Cardiac septum (tissue), 1 donor: Measurements from ENCODE around the gene CMKLR1. TPM values are rescaled to one million over a fixed set of nuclear protein-coding genes. Genes with fewer than 3 reads are reported as not detected.

Experiments
- DNase-seq: peaks from one replicate; pipeline ENCODE4 v3.0.0-alpha.2; 2020; ENCODE audit warnings: low spot score
- intact Hi-C: fragments of 100-400 bp; cut with DNase I; formaldehyde crosslinking; loops from one replicate; pipeline ENCODE4 v1.14.0; 2022
- total RNA-seq: library from RNA; stranded (reverse); fragmentation: NEBNext Ultra II Directional; extraction: Animal tissue kit (Norgen Biotek cat#: 25700); gene quantifications from one replicate; pipeline ENCODE4 v1.2.1, GENCODE V29; 2021
- donor health status: DM: no; HTN: no; CAD: no.

Gene CMKLR1
- total RNA-seq, 1 donor from 2014 or later: 21.0 TPM

DNA sequence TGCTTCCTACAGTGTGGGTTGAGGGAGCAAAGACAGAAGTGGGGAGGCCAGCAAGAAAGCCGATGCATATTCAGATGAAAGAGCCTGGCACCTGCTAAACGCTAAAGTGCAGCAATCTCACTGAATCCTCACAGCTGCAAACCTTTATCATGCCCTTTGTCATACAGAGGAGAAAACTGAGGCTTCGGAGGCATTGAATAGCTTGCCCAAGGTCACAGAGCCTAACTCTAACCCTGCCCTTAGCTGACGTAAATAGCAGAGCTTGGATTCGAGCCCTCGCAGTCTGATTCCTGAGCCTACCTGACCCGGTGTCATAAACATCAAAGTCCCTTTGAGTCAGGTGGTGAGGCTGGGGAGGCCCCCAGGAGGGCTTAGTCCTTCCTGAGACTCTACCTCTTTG lies 54.9 kb downstream of the CMKLR1 start:
- intact Hi-C loops: no loop called here
- DNase-seq: no peak

DNA sequence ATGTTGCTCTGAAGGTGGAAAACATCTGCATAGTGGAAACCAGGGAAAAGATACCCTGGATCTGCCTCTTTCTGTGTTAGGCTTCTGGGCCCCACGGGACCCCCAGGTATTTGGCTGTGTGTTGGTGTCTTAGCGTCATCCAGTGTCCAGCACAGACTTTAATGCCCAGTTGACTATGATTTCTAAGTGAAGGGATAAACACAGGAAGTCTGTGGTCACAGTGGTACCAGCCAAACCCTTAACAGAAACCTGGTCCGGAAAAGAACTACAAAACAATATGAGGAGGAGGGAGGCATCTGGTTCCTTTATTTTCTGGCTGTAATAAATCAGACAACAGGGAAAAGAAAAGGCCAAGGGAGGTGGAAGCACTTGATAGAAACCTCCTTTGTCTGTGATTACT lies 56.4 kb downstream of the CMKLR1 start:
- DNase-seq: no peak
- intact Hi-C loops: no loop called here

GRCh38 chr12:108282160-108282559 lies 57.0 kb downstream of the CMKLR1 start:
- DNase-seq: no peak
- intact Hi-C loops: no loop called here

DNA sequence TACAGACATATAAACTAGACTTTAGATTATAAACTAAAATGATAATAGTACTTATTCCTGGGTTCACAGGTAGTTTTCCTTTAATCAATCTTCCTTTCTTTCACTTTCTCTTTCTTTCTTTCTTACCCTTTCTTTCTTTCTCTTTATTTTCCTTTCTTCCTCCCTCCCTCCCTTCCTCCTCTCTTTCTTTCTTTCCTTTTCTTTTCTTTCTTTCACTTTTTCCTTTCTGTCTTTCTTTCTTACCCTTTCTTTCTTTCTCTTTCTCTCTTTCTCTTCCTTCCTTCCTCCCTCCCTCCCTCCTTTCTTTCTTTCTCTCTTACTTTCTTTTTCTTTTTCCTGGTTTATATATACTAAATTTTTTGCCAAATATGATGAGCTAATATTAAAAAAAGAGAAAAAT lies 61.5 kb downstream of the CMKLR1 start:
- DNase-seq: no peak
- intact Hi-C loops: no loop called here

GRCh38 chr12:108273217-108273616 lies 65.9 kb downstream of the CMKLR1 start:
- no peak for DNase-seq
- intact Hi-C loops: no loop called here

- intact Hi-C loops: no loop called here
- no peak for DNase-seq
These were observed 66.9 kb downstream of the CMKLR1 start for GRCh38 chr12:108271951-108272872.

DNA sequence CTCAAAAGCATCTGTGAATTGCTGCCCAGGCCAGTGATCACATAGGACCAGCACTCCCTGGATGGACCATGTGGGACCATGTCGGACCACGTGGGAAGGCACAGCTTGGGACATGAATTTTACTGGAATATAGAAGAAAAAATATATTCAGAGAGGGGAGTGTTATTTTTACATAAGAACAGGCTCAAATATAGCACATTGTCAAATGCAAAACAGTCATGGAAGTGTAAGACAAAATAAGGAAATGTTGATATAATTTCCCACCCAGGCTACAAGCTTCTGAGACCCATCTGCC lies 68.3 kb downstream of the CMKLR1 start:
- no peak for DNase-seq
- intact Hi-C loops: no loop called here

DNA sequence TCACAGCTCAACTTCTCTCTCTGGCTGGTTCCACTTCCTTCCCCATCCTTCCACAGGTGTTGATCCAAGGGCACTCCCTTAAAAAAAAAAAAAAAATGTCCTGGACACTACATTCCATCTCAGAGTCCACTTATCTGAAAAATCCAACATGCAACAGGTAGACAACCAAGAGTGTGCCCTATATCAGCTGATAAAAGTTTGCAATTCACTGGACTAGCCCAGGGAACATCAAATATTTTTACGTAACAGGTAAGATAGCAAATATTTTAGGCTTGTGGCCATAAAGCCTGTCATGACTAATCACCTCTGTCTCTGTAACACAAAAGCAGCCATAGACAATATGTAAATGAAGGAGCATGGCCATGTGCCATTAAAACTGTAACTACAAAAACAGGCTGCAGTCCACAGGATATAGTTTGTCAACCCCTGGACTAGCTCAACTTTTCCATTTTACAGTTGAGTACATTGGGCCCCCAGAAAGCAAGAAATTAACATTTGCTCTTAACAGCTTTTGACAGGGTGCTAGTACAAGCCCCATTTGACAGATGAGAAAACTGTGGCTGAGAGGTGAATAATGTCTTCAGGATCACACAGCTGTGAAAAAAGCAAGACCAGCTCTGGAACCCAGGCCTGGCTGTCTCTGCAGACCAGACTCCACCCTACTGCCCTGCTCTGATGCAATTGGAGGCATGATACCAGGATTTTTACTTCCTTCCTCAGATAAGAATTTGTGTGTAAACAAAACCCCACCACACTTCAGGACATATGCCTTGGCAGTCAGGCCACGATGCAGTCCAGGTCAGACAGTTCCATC lies 68.9 kb downstream of the CMKLR1 start:
- DNase-seq: no peak
- intact Hi-C loops: no loop called here

DNA sequence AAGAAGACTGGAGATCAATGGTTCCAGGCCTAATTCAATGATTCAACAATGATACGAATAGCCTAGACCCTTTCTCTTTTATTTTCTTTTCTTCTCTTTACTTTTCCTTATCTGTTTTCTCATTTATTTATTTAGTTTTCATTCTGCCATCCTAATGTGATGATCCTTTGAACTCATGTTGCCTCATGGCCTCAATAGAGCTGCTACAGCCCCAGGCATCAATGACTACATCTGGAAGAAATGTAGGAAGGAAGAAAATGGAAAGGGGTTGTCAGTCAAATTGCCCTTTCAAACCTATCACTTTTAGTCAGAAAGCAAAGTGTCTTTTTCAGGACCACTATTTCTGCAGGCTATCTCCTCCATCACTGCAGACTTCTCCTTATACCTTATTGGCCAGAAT lies 69.9 kb downstream of the CMKLR1 start:
- intact Hi-C loops: no loop called here
- DNase-seq: no peak

DNA sequence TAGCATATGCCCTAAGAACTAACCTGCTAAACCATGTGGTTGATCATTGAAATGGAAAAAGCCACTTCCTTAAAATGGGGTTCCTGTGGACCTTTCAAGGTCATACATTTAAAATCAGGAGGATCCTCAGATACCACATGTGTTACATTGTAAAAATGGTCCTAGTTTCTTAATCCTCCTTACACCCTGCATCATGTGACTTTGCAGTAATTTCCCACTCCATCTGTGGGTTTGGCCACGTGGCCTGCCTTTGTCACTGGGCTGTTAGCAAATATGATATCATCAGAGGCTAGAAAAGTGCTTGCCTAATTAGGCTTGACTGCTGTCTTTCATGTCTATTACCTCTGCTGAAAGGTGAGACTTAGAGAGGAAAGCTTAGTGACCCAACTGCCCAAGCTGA lies 70.7 kb downstream of the CMKLR1 start:
- DNase-seq: no peak
- intact Hi-C loops: no loop called here

DNA sequence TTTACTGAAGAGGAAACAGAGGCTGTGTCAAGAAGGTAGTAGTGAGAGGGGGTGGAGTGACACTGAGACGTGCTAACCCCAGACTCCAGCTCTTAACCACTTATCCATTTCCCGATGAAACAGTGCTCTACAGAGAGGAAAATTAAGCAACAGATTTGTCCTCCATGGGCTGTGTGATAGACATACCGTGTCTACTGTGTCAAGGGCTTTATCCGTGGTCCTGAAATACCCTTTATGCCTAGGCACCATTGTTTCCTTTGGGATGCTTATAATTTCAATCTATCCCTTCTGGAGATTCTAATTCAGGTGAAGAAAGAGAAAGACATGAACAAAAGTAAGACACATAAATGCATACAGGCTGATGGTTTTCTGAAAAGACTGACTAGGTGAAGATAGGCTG lies 71.7 kb downstream of the CMKLR1 start:
- intact Hi-C loops: no loop called here

GRCh38 chr12:108266131-108266530 lies 73.0 kb downstream of the CMKLR1 start:
- no peak for DNase-seq
- intact Hi-C loops: no loop called here

More for the DNA sequence above, 71.7 kb downstream of the CMKLR1 start:
- DNase-seq: no peak

- intact Hi-C loops: no loop called here
These were observed 73.6 kb downstream of the CMKLR1 start for GRCh38 chr12:108265505-108265904.

DNA sequence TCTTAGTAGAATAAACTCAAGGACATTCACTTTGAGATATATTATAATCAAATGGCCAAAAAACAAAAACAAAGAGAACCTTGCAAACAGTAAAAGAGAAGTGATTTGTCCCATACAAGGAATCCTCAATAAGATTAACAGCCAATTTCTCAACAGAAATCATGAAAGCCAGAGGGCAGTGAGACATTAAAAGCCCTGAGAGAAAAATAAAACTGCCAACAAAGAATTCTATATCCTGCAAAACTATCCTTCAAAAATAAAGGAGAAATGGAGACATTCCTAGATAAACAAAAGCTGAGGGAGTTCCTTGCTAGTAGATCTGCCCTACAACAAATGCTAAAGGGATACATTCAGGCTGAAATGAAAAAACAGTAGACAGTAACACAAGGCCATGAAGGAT lies 78.1 kb downstream of the CMKLR1 start:
- intact Hi-C loops: no loop called here
- no peak for DNase-seq

More at GRCh38 chr12:108265505-108265904, 73.6 kb downstream of the CMKLR1 start:
- no peak for DNase-seq

DNA sequence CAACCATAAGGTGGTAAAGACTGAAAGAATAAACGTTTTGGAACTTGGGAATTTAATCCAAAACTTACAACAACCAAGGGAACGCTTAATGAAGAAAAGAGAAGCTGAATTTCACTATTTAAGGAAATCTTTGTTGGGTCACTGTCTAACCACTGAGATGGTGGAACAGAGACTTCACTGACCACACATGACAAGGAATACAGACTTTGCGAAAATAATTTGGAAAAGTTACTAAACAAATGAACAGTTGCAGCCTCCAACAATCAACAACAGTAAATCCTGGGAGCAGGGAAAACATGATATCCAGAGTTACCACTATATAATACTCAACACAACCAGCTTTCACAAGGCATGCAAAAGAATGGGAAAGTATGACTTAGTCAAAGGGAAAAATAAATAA lies 79.1 kb downstream of the CMKLR1 start:
- DNase-seq: no peak
- intact Hi-C loops: no loop called here

GRCh38 chr12:108257610-108258106 lies 81.5 kb downstream of the CMKLR1 start:
- no peak for DNase-seq
- intact Hi-C loops: no loop called here

DNA sequence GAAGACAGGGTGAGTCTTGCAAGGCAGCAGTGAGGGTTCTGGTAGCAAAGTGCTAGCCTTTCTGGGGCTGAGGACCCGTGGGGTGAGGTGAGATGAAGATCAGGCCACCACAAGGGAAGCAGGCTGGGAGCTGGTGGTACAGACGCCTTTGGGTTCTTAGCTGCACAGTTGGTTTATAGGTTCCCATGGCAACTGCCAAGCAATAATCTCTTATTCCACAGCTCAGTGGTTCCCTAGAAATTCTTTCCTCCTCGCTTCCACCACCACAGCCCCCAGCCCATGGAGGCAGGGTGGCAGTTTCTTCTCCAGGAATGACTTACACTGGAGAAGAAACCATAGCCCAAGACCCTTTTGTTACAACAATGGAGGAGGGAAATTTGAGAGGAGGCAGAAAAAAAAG lies 82.1 kb downstream of the CMKLR1 start:
- DNase-seq: no peak
- intact Hi-C loops: no loop called here

GRCh38 chr12:108255252-108255602 lies 83.9 kb downstream of the CMKLR1 start:
- intact Hi-C loops: no loop called here
- no peak for DNase-seq

GRCh38 chr12:108254517-108255251 lies 84.4 kb downstream of the CMKLR1 start:
- intact Hi-C loops: no loop called here
- no peak for DNase-seq

GRCh38 chr12:108254030-108254429 lies 85.1 kb downstream of the CMKLR1 start:
- intact Hi-C loops: no loop called here

More at GRCh38 chr12:108254030-108254429, 85.1 kb downstream of the CMKLR1 start:
- DNase-seq: no peak
